Left kidney (tissue), 8 donors: Measurements from ENCODE around the gene RMI2. TPM values are rescaled to one million over a fixed set of nuclear protein-coding genes. Genes with fewer than 3 reads are reported as not detected.
A peak's percentile ranks its signal among the peaks of the same experiment; 100 is the strongest.
"Not testable (repeated sequence)": the region's sequence is repeated elsewhere in the genome, so short reads cannot be mapped to it uniquely, and the experiment has no call there.

Experiments used
- DNase-seq: peaks from one replicate; pipeline ENCODE4 v3.0.0-alpha.2; 2013
- long read RNA-seq, 8 donors: transcript quantifications; one replicate each; lab custom pipeline, GENCODE V29; 2026
- polyA plus RNA-seq: library from polyadenylated mRNA; unstranded; fragments of 120-200 nt; gene quantifications from one replicate; pipeline ENCODE4 v1.2.1, GENCODE V29; 2013; ENCODE audit not compliant: insufficient read length

RMI2 gene
- polyA plus RNA-seq = 35.2 TPM
- long read RNA-seq, donor 1, transcript RMI2-201 (2 exons, 1,457 nt) = major isoform, 21 of 29 reads
- long read RNA-seq, donor 1, partial matches to known transcripts = 8 of 29 reads
- long read RNA-seq, donor 1, other reads (novel, unspliced or antisense) = 0 of 29 reads
- long read RNA-seq, donor 2, transcript RMI2-201 (2 exons, 1,457 nt) = major isoform, 9 of 9 reads
- long read RNA-seq, donor 2, partial matches to known transcripts = 0 of 9 reads
- long read RNA-seq, donor 2, other reads (novel, unspliced or antisense) = 0 of 9 reads
- long read RNA-seq, donor 3, transcript RMI2-201 (2 exons, 1,457 nt) = major isoform, 6 of 7 reads
- long read RNA-seq, donor 3, partial matches to known transcripts = 0 of 7 reads
- long read RNA-seq, donor 3, other reads (novel, unspliced or antisense) = 0 of 7 reads
- long read RNA-seq, donor 4, partial matches to known transcripts = 0 of 1 reads
- long read RNA-seq, donor 4, other reads (novel, unspliced or antisense) = 0 of 1 reads
- long read RNA-seq, donor 5, transcript RMI2-201 (2 exons, 1,457 nt) = major isoform, 23 of 38 reads
- long read RNA-seq, donor 5, partial matches to known transcripts = 0 of 38 reads
- long read RNA-seq, donor 5, other reads (novel, unspliced or antisense) = 15 of 38 reads
- long read RNA-seq, donor 6, transcript RMI2-201 (2 exons, 1,457 nt) = major isoform, 18 of 24 reads
- long read RNA-seq, donor 6, partial matches to known transcripts = 5 of 24 reads
- long read RNA-seq, donor 6, other reads (novel, unspliced or antisense) = 0 of 24 reads
- long read RNA-seq, donor 7, transcript RMI2-201 (2 exons, 1,457 nt) = major isoform, 23 of 25 reads
- long read RNA-seq, donor 7, partial matches to known transcripts = 0 of 25 reads
- long read RNA-seq, donor 7, other reads (novel, unspliced or antisense) = 0 of 25 reads
- long read RNA-seq, donor 8, transcript RMI2-201 (2 exons, 1,457 nt) = major isoform, 5 of 10 reads
- long read RNA-seq, donor 8, partial matches to known transcripts = 5 of 10 reads
- long read RNA-seq, donor 8, other reads (novel, unspliced or antisense) = 0 of 10 reads

DNA sequence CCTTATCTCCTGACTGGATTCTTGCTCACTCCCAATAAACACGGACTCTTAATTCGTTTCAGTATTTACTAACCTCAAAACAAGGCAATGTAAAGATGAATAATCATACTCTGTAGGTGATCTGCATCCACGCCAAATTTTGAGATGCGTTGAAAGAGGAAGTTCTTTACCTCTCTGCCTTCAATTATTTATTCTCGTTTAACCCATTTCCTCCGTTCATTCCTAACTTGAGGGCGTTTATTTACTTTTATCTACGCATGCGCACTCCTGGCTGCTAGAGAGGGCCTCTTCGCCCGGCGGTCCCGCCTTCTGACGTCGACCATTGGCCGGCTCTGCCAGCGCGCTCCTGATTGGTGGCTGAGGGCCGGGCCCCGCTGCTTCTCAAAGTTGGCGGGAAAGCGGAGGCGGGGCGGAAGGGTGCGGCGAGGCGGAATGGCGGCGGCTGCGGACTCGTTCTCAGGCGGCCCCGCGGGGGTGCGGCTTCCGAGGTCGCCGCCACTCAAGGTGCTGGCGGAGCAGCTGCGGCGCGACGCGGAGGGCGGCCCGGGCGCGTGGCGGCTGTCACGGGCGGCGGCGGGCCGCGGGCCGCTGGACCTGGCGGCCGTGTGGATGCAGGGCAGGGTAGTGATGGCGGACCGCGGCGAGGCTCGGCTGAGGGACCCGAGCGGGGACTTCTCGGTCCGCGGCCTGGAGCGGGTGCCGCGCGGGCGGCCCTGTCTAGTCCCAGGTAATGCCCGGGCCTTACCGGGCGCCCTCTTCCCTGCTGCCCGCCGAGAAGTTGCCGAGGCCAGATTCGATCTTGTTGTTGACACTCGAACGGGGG lies at the start of gene RMI2:
Gene RMI2, plus strand, starts transcription at position 420 of the 823 bp plus-strand sequence. Its CDS starts 13 bp downstream, at position 433.
- DNase-seq = peak; percentile 97

DNA sequence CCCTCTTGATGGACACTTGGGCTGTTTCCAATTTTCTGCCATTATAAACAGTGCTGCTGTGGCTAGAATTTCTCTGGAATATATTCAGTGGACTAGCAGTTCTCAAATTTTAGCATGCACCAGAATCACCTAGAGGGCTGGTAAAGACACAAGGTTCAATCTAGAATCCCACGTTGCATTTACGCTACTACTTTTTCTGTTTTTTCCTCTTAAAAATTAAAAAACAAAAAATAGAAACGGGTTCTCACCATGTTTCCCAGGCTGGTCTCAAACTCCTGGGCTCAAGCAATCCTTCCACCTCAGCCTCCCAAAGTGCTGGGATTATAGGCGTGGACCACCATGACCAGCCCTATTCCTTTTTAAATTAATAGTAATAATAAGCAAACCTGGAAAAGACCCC lies 49.6 kb upstream of the RMI2 start:
- DNase-seq = no peak

- DNase-seq = no peak
Observed at GRCh38 chr16:11296351-11296705, 48.9 kb upstream of the RMI2 start.

GRCh38 chr16:11296706-11297491 lies 48.4 kb upstream of the RMI2 start:
- DNase-seq = peak; percentile 37

DNA sequence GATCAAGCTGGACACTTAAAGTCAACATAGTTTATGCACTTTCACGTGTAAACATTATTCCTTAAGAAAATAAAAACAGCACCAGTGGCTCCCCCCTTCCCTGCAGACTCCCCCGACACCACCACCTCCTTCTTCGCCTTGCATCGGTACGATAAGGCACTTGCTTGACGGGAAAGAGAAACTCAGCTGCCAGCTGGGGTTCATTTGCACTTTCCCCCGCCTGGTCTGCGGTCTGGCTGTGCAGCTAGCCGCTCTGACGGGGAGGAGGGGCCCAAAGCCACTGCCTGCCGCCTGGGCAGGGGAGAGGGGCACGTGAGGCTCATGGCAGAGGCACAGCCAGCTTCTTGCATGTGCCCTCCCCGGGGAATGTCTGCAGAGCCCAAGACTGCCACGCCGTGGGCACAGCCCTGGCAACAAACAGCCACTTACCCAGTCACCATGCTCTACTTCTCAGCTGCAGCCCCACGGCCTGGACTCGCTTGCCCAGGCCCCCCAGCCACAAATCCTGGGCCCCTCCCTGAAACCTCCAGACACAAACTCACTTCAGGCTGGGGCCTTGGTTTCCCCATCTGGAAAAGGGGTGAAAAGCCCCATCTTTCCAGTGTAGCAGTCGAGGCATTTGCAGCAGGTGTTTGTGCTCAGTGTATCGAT lies 47.6 kb upstream of the RMI2 start:
- peak; percentile 60 for DNase-seq

- DNase-seq = no peak
Observed at GRCh38 chr16:11298143-11298900, 46.9 kb upstream of the RMI2 start.

DNA sequence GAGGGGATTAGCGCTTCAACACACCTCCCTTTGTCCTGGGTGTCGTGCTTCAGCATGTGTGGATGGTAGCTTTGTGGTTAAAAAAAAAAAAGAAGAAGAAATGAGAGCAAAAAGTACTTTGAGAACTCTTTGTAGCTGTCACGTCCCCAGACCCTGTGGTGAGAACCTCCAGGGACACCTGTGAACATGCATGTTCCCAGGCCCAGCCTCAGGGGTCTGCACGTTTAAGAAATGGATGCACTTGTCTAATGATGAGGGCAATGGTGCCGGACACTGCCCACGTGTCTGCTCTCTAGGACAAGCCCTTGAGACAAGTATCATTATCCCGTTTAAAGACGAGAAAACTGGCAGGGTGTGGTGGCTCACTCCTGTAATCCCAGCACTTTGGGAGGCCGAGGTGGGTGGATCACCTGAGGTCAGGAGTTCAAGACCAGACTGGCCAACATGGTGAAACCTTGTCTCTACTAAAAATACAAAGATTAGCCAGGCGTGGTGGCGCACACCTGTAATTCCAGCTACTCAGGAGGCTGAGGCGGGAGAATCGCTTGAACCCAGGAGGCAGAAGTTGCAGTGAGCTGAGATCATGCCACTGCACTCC lies 46.2 kb upstream of the RMI2 start:
- not testable (repeated sequence) for DNase-seq

- DNase-seq = no peak
Observed at GRCh38 chr16:11299865-11300559, 45.2 kb upstream of the RMI2 start.

GRCh38 chr16:11300560-11300892 lies 44.7 kb upstream of the RMI2 start:
- no peak for DNase-seq

DNA sequence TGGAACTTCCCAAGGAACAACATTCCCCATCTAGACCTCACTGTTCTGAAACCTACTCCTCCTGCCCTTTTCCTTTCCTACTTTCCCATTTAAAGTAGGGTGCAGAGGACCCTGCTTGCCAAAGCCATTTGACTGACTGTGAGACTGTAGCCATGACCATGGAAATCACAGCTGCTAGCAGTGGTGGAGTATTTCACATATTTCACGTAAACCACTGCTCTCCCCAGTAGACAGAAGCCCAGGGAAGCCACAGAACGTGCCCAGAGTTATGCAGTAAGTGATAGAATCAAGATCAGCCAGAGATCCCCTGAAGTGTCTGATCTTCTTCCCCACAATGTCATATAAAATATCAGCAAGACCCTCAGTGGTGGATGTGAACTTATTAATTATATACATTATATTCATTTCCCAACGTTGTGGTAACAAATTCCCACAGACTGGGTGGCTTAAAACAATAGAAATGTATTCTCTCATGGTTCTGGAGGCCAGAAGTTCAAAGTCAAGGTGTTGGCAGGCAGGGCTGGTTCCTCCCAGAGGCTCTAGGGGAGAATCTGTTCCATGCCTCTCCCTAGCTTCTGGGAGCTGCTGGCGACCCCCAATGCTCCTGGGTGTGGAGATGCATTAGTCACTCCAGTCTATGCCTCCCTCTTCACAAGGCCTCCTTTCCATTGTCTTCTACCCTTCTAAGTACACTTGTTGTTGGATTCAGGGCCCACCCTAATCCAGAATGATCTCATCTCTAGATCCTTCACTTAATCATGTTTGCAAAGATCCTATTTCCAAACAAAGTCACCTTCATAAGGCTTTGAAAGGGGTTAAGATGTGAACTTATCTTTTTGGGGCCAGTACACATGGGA lies 43.4 kb upstream of the RMI2 start:
- no peak for DNase-seq

GRCh38 chr16:11302977-11303376 lies 42.3 kb upstream of the RMI2 start:
- no peak for DNase-seq

DNA sequence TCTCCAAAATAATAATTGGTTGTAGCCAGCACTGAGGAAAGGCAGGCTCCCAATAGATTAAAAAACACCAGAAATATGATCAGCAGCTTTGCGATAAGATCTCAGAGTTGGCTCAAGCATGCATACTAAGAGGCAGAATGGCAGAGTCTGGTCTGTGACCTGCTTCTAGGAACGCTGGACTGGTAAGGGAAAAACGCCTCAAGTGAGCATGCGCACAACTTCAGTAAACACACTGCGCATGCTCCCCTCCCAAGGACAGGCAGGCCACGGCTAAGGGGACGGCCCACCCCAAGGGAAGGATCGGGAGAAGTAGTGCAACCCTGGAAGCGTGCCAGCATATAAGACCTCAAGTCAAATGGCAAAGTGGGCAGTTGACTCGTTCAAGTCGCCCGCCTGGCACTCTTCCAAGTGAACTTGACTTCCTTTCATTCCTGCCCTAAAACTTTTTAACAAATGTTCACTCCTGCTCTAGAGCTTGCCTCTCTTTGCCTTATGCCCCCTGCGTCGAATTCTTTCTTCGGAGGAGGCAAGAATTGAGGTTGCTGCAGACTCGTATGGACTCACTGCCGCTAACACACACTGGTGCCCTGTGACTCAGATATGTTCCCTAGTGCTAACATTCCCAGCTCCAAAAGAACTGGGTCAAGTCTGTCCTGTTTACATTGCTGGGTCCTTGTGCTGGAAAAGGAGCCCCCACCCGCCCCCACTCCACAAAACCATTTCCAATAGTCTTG lies 41.7 kb upstream of the RMI2 start:
- DNase-seq = peak; percentile 34

GRCh38 chr16:11306381-11306780 lies 38.9 kb upstream of the RMI2 start:
- no peak for DNase-seq

DNA sequence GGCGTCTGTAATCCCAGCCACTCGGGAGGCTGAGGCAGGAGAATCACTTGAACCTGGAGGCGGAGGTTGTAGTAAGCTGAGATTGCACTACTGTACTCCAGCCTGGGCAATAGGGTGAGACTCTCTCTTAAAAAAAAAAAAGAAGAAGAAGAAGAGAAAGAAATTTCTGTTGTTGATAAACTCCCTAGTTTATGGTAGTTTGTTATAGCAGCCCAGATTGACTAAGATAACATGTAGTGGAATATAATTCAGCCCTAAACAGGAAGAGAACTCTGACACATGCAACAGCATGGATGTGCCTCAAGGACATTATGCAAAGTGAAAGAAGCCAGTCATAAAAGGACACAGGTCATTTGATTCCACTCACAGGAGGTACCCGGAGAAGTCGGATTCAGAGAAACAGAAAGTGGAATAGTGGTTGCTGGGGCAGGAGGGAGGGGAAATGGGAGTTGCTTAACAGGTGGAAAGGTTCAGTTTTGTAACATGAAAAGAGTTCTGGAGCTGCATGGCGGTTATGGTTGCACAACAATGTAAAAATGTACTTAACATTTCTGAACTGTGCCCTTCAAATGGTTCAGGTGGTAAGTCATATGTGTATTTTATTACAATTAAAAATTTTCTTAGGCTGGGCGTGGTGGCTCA lies 38.1 kb upstream of the RMI2 start:
- no peak for DNase-seq

DNA sequence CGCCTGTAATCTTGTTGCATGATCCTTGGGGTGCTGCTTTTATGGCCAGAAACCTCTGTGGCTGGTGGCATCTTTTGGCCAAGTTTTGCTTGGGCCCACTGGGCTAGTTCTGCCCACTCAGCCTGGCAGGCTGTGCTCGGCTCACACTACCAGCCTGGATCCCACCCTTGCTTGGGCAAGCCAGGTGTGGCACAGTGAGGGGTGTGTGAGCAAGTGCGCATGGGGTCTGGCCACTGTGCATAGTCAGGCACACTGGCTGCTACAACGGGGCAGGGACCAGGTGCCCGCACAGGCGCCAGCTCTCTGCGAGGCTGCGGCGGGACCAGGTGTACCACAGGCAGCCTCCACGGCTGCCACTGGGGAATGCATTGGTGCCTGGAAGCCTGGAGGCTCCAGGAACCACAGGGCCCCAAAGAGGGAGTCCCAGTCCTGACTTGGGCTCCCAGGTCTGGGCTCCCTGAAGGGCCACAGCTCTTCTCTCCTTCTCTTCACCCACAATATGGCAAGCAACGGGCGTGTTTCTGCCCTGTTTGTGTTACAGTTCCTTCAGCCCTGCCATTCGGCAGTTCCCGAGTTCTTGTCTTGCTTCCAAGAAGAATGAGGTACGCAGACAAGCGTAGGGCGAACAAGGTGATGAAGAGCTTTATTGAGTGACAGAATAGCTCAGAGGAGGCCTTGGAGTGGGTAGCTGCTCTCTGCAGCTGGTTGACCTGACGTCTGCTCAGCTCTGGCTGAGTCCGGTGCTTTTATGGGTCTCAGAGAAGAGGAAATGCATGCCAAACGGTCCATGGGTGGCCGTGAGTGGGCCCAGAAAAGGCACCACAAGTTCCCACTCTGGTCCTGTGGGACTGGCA lies 37.4 kb upstream of the RMI2 start:
- no peak for DNase-seq
